SK-N-SH treated with all-trans-retinoic acid at 6 μM for 48 hours (cell line): ENCODE measurements around the gene MPV17.

Source experiments
- ATAC-seq: fragments of 200-7000 bp; cut with Tn5 transposase; 3 replicates; pipeline ENCODE4 v1.9.1; 2020; ENCODE audit warnings: mild to moderate bottlenecking, moderate library complexity
- ARNTL ChIP-seq: fragments of 450-650 bp; formaldehyde crosslinking; IDR thresholded peaks from 2 replicates; pipeline ENCODE4 v1.5.0; 2020; ENCODE audit warnings: low read depth, mild to moderate bottlenecking, moderate library complexity, borderline replicate concordance
- OSR1 ChIP-seq: fragments of 250-450 bp; sonication (Bioruptor Pico); IDR thresholded peaks from 2 replicates; pipeline ENCODE4 v1.8.0; 2022; ENCODE audit warnings: moderate library complexity, mild to moderate bottlenecking, inconsistent platforms
- PPARA ChIP-seq: fragments of 250-450 bp; sonication (Bioruptor Pico); IDR thresholded peaks from 2 replicates; pipeline ENCODE4 v1.5.0; 2020; ENCODE audit warnings: mild to moderate bottlenecking, borderline replicate concordance
- RARB ChIP-seq: fragments of 250-450 bp; sonication (Bioruptor Pico); IDR thresholded peaks from 2 replicates; pipeline ENCODE4 v1.8.0; 2021; ENCODE audit warnings: mild to moderate bottlenecking, moderate library complexity
- ZFP3 ChIP-seq: fragments of 250-450 bp; sonication (Bioruptor Pico); IDR thresholded peaks from 2 replicates; pipeline ENCODE4 v1.5.0; 2020; ENCODE audit warnings: mild to moderate bottlenecking, moderate library complexity
- ZFP30 ChIP-seq: fragments of 450-650 bp; formaldehyde crosslinking; IDR thresholded peaks from 2 replicates; pipeline ENCODE4 v1.5.0; 2022; ENCODE audit warnings: mild to moderate bottlenecking, moderate library complexity
- ZNF70 ChIP-seq: fragments of 450-650 bp; formaldehyde crosslinking; IDR thresholded peaks from 2 replicates; pipeline ENCODE4 v1.5.0; 2020; ENCODE audit warnings: mild to moderate bottlenecking, moderate library complexity
- TF ChIP-seq, protein P1 (sequence below): fragments of 250-450 bp; sonication (Bioruptor Pico); IDR thresholded peaks from 2 replicates; pipeline ENCODE4 v1.8.0; 2021; ENCODE audit warnings: low read depth, mild to moderate bottlenecking, moderate library complexity, borderline replicate concordance
- TF ChIP-seq, protein P2 (sequence below): fragments of 250-450 bp; sonication (Bioruptor Pico); IDR thresholded peaks from 2 replicates; pipeline ENCODE4 v1.5.1; 2020; ENCODE audit warnings: low read depth, mild to moderate bottlenecking, moderate library complexity
- TF ChIP-seq, protein P3 (sequence below): fragments of 250-450 bp; sonication (Bioruptor Pico); IDR thresholded peaks from 2 replicates; pipeline ENCODE4 v1.5.1; 2021; ENCODE audit warnings: mild to moderate bottlenecking, moderate library complexity

MPV17 gene

GRCh38 chr2:27261926-27262298 is 61.0 kb downstream of the MPV17 start:
- TF ChIP-seq ARNTL (no peak), OSR1 (CRISPR knock-in tag) (no peak), ZFP30 (CRISPR knock-in tag) (no peak), ZNF70 (CRISPR knock-in tag) (no peak), PPARA (no peak), ZFP3 (CRISPR knock-in tag) (no peak)
- TF ChIP-seq, protein P1, sequence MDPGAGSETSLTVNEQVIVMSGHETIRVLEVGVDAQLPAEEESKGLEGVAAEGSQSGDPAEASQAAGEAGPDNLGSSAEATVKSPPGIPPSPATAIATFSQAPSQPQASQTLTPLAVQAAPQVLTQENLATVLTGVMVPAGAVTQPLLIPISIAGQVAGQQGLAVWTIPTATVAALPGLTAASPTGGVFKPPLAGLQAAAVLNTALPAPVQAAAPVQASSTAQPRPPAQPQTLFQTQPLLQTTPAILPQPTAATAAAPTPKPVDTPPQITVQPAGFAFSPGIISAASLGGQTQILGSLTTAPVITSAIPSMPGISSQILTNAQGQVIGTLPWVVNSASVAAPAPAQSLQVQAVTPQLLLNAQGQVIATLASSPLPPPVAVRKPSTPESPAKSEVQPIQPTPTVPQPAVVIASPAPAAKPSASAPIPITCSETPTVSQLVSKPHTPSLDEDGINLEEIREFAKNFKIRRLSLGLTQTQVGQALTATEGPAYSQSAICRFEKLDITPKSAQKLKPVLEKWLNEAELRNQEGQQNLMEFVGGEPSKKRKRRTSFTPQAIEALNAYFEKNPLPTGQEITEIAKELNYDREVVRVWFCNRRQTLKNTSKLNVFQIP (CRISPR knock-in tag): no peak
- TF ChIP-seq, protein P2, sequence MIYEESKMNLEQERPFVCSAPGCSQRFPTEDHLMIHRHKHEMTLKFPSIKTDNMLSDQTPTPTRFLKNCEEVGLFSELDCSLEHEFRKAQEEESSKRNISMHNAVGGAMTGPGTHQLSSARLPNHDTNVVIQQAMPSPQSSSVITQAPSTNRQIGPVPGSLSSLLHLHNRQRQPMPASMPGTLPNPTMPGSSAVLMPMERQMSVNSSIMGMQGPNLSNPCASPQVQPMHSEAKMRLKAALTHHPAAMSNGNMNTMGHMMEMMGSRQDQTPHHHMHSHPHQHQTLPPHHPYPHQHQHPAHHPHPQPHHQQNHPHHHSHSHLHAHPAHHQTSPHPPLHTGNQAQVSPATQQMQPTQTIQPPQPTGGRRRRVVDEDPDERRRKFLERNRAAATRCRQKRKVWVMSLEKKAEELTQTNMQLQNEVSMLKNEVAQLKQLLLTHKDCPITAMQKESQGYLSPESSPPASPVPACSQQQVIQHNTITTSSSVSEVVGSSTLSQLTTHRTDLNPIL (CRISPR knock-in tag): no peak
- TF ChIP-seq, protein P3, sequence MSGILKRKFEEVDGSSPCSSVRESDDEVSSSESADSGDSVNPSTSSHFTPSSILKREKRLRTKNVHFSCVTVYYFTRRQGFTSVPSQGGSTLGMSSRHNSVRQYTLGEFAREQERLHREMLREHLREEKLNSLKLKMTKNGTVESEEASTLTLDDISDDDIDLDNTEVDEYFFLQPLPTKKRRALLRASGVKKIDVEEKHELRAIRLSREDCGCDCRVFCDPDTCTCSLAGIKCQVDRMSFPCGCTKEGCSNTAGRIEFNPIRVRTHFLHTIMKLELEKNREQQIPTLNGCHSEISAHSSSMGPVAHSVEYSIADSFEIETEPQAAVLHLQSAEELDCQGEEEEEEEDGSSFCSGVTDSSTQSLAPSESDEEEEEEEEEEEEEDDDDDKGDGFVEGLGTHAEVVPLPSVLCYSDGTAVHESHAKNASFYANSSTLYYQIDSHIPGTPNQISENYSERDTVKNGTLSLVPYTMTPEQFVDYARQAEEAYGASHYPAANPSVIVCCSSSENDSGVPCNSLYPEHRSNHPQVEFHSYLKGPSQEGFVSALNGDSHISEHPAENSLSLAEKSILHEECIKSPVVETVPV: no peak
- ATAC-seq: no peak

GRCh38 chr2:27261241-27261925 is 61.5 kb downstream of the MPV17 start:
- TF ChIP-seq RARB: no peak
- ATAC-seq: no peak
